ENCODE data around the gene GMPPA. TPM values are rescaled to one million over a fixed set of nuclear protein-coding genes. Genes with fewer than 3 reads are reported as not detected.

Gene GMPPA
- total RNA-seq, 1 experiment from 2014 or later = 71.7 TPM

- peak; percentile 55 for DNase-seq
- H3K36me3 ChIP-seq (replicated peaks; ENCODE audit: control insufficient read depth, insufficient read depth, low read length) = no peaks in the 10 kb centered on the region
- H3K27me3 ChIP-seq (ENCODE audit: control insufficient read depth, insufficient read depth, low read length) = peaks cover 26% of the 10 kb centered on the region
- no peak overlapping the region for H3K4me3 ChIP-seq (ENCODE audit: insufficient read depth, low read depth, low read length)
Observed at GRCh38 chr2:219488149-219488843, 10.4 kb upstream of the GMPPA start.

GRCh38 chr2:219488844-219489194 is 9.9 kb upstream of the GMPPA start:
- H3K4me3 ChIP-seq (ENCODE audit: insufficient read depth, low read depth, low read length) = no peak overlapping the region

GRCh38 chr2:219489315-219489714 is 9.4 kb upstream of the GMPPA start:
- Histone ChIP-seq H3K4me3 (ENCODE audit: insufficient read depth, low read depth, low read length) (no peak overlapping the region), H3K27me3 (ENCODE audit: control insufficient read depth, insufficient read depth, low read length) (peaks cover 21% of the 10 kb centered on the region), H3K36me3 (replicated peaks; ENCODE audit: control insufficient read depth, insufficient read depth, low read length) (no peaks in the 10 kb centered on the region)
- no peak for DNase-seq

More at GRCh38 chr2:219488844-219489194, 9.9 kb upstream of the GMPPA start:
- DNase-seq = no peak
- Histone ChIP-seq H3K27me3 (ENCODE audit: control insufficient read depth, insufficient read depth, low read length) (peaks cover 25% of the 10 kb centered on the region), H3K36me3 (replicated peaks; ENCODE audit: control insufficient read depth, insufficient read depth, low read length) (no peaks in the 10 kb centered on the region)

- H3K4me3 ChIP-seq (ENCODE audit: insufficient read depth, low read depth, low read length) = no peak overlapping the region
- DNase-seq = peak; percentile 89
- peaks cover 16% of the 10 kb centered on the region for H3K27me3 ChIP-seq (ENCODE audit: control insufficient read depth, insufficient read depth, low read length)
- no peaks in the 10 kb centered on the region for H3K36me3 ChIP-seq (replicated peaks; ENCODE audit: control insufficient read depth, insufficient read depth, low read length)
Observed at GRCh38 chr2:219490186-219490585, 8.5 kb upstream of the GMPPA start.

GRCh38 chr2:219490600-219491130 is 8.0 kb upstream of the GMPPA start:
- no peak for DNase-seq
- no peak overlapping the region for H3K4me3 ChIP-seq (ENCODE audit: insufficient read depth, low read depth, low read length)
- H3K36me3 ChIP-seq (replicated peaks; ENCODE audit: control insufficient read depth, insufficient read depth, low read length) = no peaks in the 10 kb centered on the region
- H3K27me3 ChIP-seq (ENCODE audit: control insufficient read depth, insufficient read depth, low read length) = peaks cover 13% of the 10 kb centered on the region

- Histone ChIP-seq H3K36me3 (replicated peaks; ENCODE audit: control insufficient read depth, insufficient read depth, low read length) (no peaks in the 10 kb centered on the region), H3K27me3 (ENCODE audit: control insufficient read depth, insufficient read depth, low read length) (peaks cover 15% of the 10 kb centered on the region), H3K4me3 (ENCODE audit: insufficient read depth, low read depth, low read length) (no peak overlapping the region)
- no peak for DNase-seq
Observed at GRCh38 chr2:219491278-219491963, 7.3 kb upstream of the GMPPA start.

- Histone ChIP-seq H3K36me3 (replicated peaks; ENCODE audit: control insufficient read depth, insufficient read depth, low read length) (no peaks in the 10 kb centered on the region), H3K27me3 (ENCODE audit: control insufficient read depth, insufficient read depth, low read length) (peaks cover 25% of the 10 kb centered on the region), H3K4me3 (ENCODE audit: insufficient read depth, low read depth, low read length) (no peak overlapping the region)
- peak; percentile 93 for DNase-seq
Observed at GRCh38 chr2:219492575-219492974, 6.1 kb upstream of the GMPPA start.

GRCh38 chr2:219493086-219493485 is 5.6 kb upstream of the GMPPA start:
- H3K36me3 ChIP-seq (replicated peaks; ENCODE audit: control insufficient read depth, insufficient read depth, low read length) = no peaks in the 10 kb centered on the region
- no peak overlapping the region for H3K4me3 ChIP-seq (ENCODE audit: insufficient read depth, low read depth, low read length)
- DNase-seq = no peak
- H3K27me3 ChIP-seq (ENCODE audit: control insufficient read depth, insufficient read depth, low read length) = peaks cover 28% of the 10 kb centered on the region

GRCh38 chr2:219494952-219495530 is 3.6 kb upstream of the GMPPA start:
- peaks cover 28% of the 10 kb centered on the region for H3K27me3 ChIP-seq (ENCODE audit: control insufficient read depth, insufficient read depth, low read length)
- no peaks in the 10 kb centered on the region for H3K36me3 ChIP-seq (replicated peaks; ENCODE audit: control insufficient read depth, insufficient read depth, low read length)
- DNase-seq = no peak
- no peak overlapping the region for H3K4me3 ChIP-seq (ENCODE audit: insufficient read depth, low read depth, low read length)

- peaks cover 28% of the 10 kb centered on the region for H3K27me3 ChIP-seq (ENCODE audit: control insufficient read depth, insufficient read depth, low read length)
- DNase-seq = peak; percentile 96
- H3K4me3 ChIP-seq (ENCODE audit: insufficient read depth, low read depth, low read length) = no peak overlapping the region
- no peaks in the 10 kb centered on the region for H3K36me3 ChIP-seq (replicated peaks; ENCODE audit: control insufficient read depth, insufficient read depth, low read length)
Observed at GRCh38 chr2:219495531-219496122, 3.1 kb upstream of the GMPPA start.

GRCh38 chr2:219496247-219496824 is 2.4 kb upstream of the GMPPA start:
- DNase-seq = no peak
- no peak overlapping the region; the same call in 1 of the 2 replicates for H3K4me3 ChIP-seq (ENCODE audit: insufficient read depth, low read depth, low read length)
- no peaks in the 10 kb centered on the region for H3K36me3 ChIP-seq (replicated peaks; ENCODE audit: control insufficient read depth, insufficient read depth, low read length)
- H3K27me3 ChIP-seq (ENCODE audit: control insufficient read depth, insufficient read depth, low read length) = peaks cover 28% of the 10 kb centered on the region

GRCh38 chr2:219496825-219497494 is 1.7 kb upstream of the GMPPA start:
- DNase-seq = no peak
- no peaks in the 10 kb centered on the region for H3K36me3 ChIP-seq (replicated peaks; ENCODE audit: control insufficient read depth, insufficient read depth, low read length)
- peaks cover 28% of the 10 kb centered on the region for H3K27me3 ChIP-seq (ENCODE audit: control insufficient read depth, insufficient read depth, low read length)
- H3K4me3 ChIP-seq (ENCODE audit: insufficient read depth, low read depth, low read length) = peak overlapping the region; percentile 77; the same call in 1 of the 2 replicates

GRCh38 chr2:219497495-219498279 is 1.0 kb upstream of the GMPPA start:
- H3K36me3 ChIP-seq (replicated peaks; ENCODE audit: control insufficient read depth, insufficient read depth, low read length) = no peaks in the 10 kb centered on the region
- peak overlapping the region; percentile 77 for H3K4me3 ChIP-seq (ENCODE audit: insufficient read depth, low read depth, low read length)
- H3K27me3 ChIP-seq (ENCODE audit: control insufficient read depth, insufficient read depth, low read length) = peaks cover 28% of the 10 kb centered on the region
- peak; percentile 93 for DNase-seq
